CD4-positive, alpha-beta memory T cell (primary cell): ENCODE results near the gene FASTK. TPM values are rescaled to one million over a fixed set of nuclear protein-coding genes. Genes with fewer than 3 reads are reported as not detected.

Experiments
- CTCF ChIA-PET: fragments of 350-600 bp; sonication (Branson Sonifier 250); formaldehyde crosslinking; loops from one replicate; lab custom pipeline; 2021; ENCODE audit warnings: inconsistent platforms; ENCODE audit not compliant: partially characterized antibody; lab: Charles Lee
- POLR2A ChIA-PET: fragments of 350-600 bp; sonication (Branson Sonifier 250); formaldehyde crosslinking; loops from one replicate; lab custom pipeline; 2021; ENCODE audit not compliant: partially characterized antibody; lab: Charles Lee
- DNase-seq, 5 donors: peaks; one replicate each; pipeline versions ENCODE4 v3.0.0 to v3.0.0-alpha.2; 2020 to 2022; ENCODE audit warnings: mixed read lengths in 1 of 5
- H3K27ac ChIP-seq: one replicate; pipeline ENCODE4 v1.7.0; 2013; ENCODE audit warnings: low read depth, low read length
- H3K27me3 ChIP-seq: 2 replicates; pipeline ENCODE4 v1.7.0; 2013; ENCODE audit warnings: mild to moderate bottlenecking, low read length, moderate library complexity; ENCODE audit not compliant: insufficient read depth
- H3K36me3 ChIP-seq: 2 replicates; pipeline ENCODE4 v1.7.0; 2013; ENCODE audit warnings: mild to moderate bottlenecking, low read length, moderate library complexity; ENCODE audit not compliant: insufficient read depth
- H3K4me1 ChIP-seq: 2 replicates; pipeline ENCODE4 v1.7.0; 2013; ENCODE audit warnings: mild to moderate bottlenecking, low read length, moderate library complexity; ENCODE audit not compliant: insufficient read depth
- H3K4me3 ChIP-seq, 2 donors: one replicate each; pipeline ENCODE4 v1.7.0; 2013; ENCODE audit warnings: low read length in 2 of 2, mild to moderate bottlenecking in 1 of 2
- H3K9me3 ChIP-seq, 2 donors: one replicate each; pipeline ENCODE4 v1.7.0; 2013; ENCODE audit warnings: low read length in 2 of 2, control low read depth in 1 of 2; ENCODE audit not compliant: control insufficient read depth in 1 of 2
- H3K27ac Mint-ChIP-seq, 7 donors: one replicate each; pipeline ENCODE4 v1.8.0; 2020 to 2021; ENCODE audit warnings: mixed read lengths in 7 of 7, mild to moderate bottlenecking in 6 of 7, inconsistent platforms in 3 of 7, moderate library complexity in 3 of 7
- H3K27me3 Mint-ChIP-seq, 2 donors: one replicate each; pipeline ENCODE4 v1.8.0; 2020 to 2021; ENCODE audit warnings: mixed read lengths in 2 of 2
- H3K36me3 Mint-ChIP-seq, 2 donors: one replicate each; pipeline ENCODE4 v1.8.0; 2020 to 2021; ENCODE audit warnings: mixed read lengths in 2 of 2, inconsistent platforms in 1 of 2, mild to moderate bottlenecking in 1 of 2
- H3K4me1 Mint-ChIP-seq, 4 donors: one replicate each; pipeline ENCODE4 v1.8.0; 2020 to 2021; ENCODE audit warnings: mixed read lengths in 4 of 4, mild to moderate bottlenecking in 1 of 4
- H3K4me3 Mint-ChIP-seq, 8 donors: one replicate each; pipeline ENCODE4 v1.8.0; 2020 to 2021; ENCODE audit warnings: mixed read lengths in 8 of 8, mild to moderate bottlenecking in 7 of 8, moderate library complexity in 6 of 8, inconsistent platforms in 3 of 8
- H3K9me3 Mint-ChIP-seq, 8 donors: one replicate each; pipeline ENCODE4 v1.8.0; 2020 to 2021; ENCODE audit warnings: mixed read lengths in 8 of 8, mild to moderate bottlenecking in 5 of 8, inconsistent platforms in 3 of 8, moderate library complexity in 1 of 8
- intact Hi-C: fragments of 100-400 bp; cut with micrococcal nuclease; formaldehyde crosslinking; loops from one replicate; pipeline ENCODE4 v1.15.1; 2023
- polyA plus RNA-seq, 2 donors: library from polyadenylated mRNA; unstranded; fragments of 300-500 nt; fragmentation: Illumina TruSeq; gene quantifications; one replicate each; pipeline ENCODE4 v1.2.3, GENCODE V29; 2021
- total RNA-seq, 2 experiments: library from RNA; stranded (reverse); gene quantifications; one replicate each; pipeline ENCODE4 v1.2.3, GENCODE V29; 2021

FASTK gene
- total and polyA plus RNA-seq, 4 experiments from 2014 or later = 51.2 to 126 (median 92.5) TPM

- peak in 1 of 5 donors; percentile 8 for DNase-seq
- Histone ChIP-seq H3K9me3 (no peaks in the 10 kb centered on the region), H3K4me3 (no peak overlapping the region), H3K36me3 (no peaks in the 10 kb centered on the region), H3K27ac (no peak overlapping the region), H3K4me1 (peaks cover 5% of the 10 kb centered on the region), H3K27me3 (no peaks in the 10 kb centered on the region)
- ChIA-PET CTCF (no interaction called here), POLR2A (no interaction called here)
- no peaks in the 10 kb centered on the region for H3K27me3 Mint-ChIP-seq
- H3K36me3 Mint-ChIP-seq = no peaks in the 10 kb centered on the region
- intact Hi-C loops = no loop called here
- H3K4me1 Mint-ChIP-seq = peaks cover 3 to 6% (median 5%) of the 10 kb centered on the region in 4 donors
- no peak overlapping the region for H3K4me3 Mint-ChIP-seq
- no peaks in the 10 kb centered on the region for H3K9me3 Mint-ChIP-seq
- peak overlapping the region in 1 of 7 donors; percentile 36 for H3K27ac Mint-ChIP-seq
These were observed 19.0 kb upstream of the FASTK start for GRCh38 chr7:151099486-151100211.

- intact Hi-C loops = no loop called here
- H3K27ac Mint-ChIP-seq = peak overlapping the region in 6 of 7 donors; percentile 68 to 86 (median 74)
- no peak overlapping the region for H3K27ac ChIP-seq
- H3K36me3 Mint-ChIP-seq = no peaks in the 10 kb centered on the region
- H3K4me3 Mint-ChIP-seq = peak overlapping the region in 3 of 8 donors; percentile 5 to 70 (median 54)
- H3K27me3 ChIP-seq = no peaks in the 10 kb centered on the region
- peaks cover 3 to 12% (median 5%) of the 10 kb centered on the region in 4 donors for H3K4me1 Mint-ChIP-seq
- H3K36me3 ChIP-seq = no peaks in the 10 kb centered on the region
- H3K4me1 ChIP-seq = peaks cover 5% of the 10 kb centered on the region
- H3K9me3 ChIP-seq = no peaks in the 10 kb centered on the region
- ChIA-PET CTCF (interaction anchor here (0.7 to 5.3 kb wide), 3 partner anchors 12 to 28 kb away, joined by 3 to 27 read pairs (median 3); no protein-coding TSS in a partner anchor), POLR2A (interaction anchor here (2.4 kb wide), 1 partner anchor 15 kb away, joined by 7 read pairs; the partner anchor contains the start of gene FASTK)
- no peak overlapping the region for H3K4me3 ChIP-seq
- no peaks in the 10 kb centered on the region for H3K27me3 Mint-ChIP-seq
- DNase-seq = peak in 2 of 5 donors; percentile 32 to 51
- no peaks in the 10 kb centered on the region for H3K9me3 Mint-ChIP-seq
These were observed 15.3 kb upstream of the FASTK start for GRCh38 chr7:151095828-151096475.

GRCh38 chr7:151095123-151095797 lies 14.7 kb upstream of the FASTK start:
- Mint-ChIP-seq H3K27me3 (no peaks in the 10 kb centered on the region), H3K4me1 (peaks cover 3 to 12% (median 5%) of the 10 kb centered on the region in 4 donors), H3K27ac (peak overlapping the region in 3 of 7 donors; percentile 63 to 86 (median 76)), H3K4me3 (no peak overlapping the region), H3K36me3 (no peaks in the 10 kb centered on the region), H3K9me3 (no peaks in the 10 kb centered on the region)
- Histone ChIP-seq H3K4me1 (peaks cover 5% of the 10 kb centered on the region), H3K27ac (no peak overlapping the region), H3K9me3 (no peaks in the 10 kb centered on the region), H3K4me3 (no peak overlapping the region), H3K36me3 (no peaks in the 10 kb centered on the region), H3K27me3 (no peaks in the 10 kb centered on the region)
- intact Hi-C loops = no loop called here
- ChIA-PET CTCF (interaction anchor here (1.2 to 5.3 kb wide), 3 partner anchors 16 to 179 kb away, joined by 3 to 27 read pairs (median 3); no protein-coding TSS in a partner anchor), POLR2A (interaction anchor here (2.4 kb wide), 1 partner anchor 14 kb away, joined by 7 read pairs; the partner anchor contains the start of gene FASTK)
- DNase-seq = no peak

GRCh38 chr7:151094675-151095074 lies 14.1 kb upstream of the FASTK start:
- no peaks in the 10 kb centered on the region for H3K36me3 ChIP-seq
- Mint-ChIP-seq H3K36me3 (no peaks in the 10 kb centered on the region), H3K27me3 (no peaks in the 10 kb centered on the region), H3K4me3 (no peak overlapping the region), H3K27ac (peak overlapping the region in 1 of 7 donors; percentile 63), H3K4me1 (peaks cover 3 to 12% (median 7%) of the 10 kb centered on the region in 4 donors), H3K9me3 (no peaks in the 10 kb centered on the region)
- DNase-seq = no peak
- intact Hi-C loops = no loop called here
- H3K4me3 ChIP-seq = no peak overlapping the region
- H3K4me1 ChIP-seq = peaks cover 5% of the 10 kb centered on the region
- ChIA-PET POLR2A (interaction anchor here (2.4 kb wide), 1 partner anchor 14 kb away, joined by 7 read pairs; the partner anchor contains the start of gene FASTK), CTCF (interaction anchor here (1.2 to 5.3 kb wide), 3 partner anchors 16 to 179 kb away, joined by 3 to 27 read pairs (median 3); no protein-coding TSS in a partner anchor)
- H3K27me3 ChIP-seq = no peaks in the 10 kb centered on the region
- H3K9me3 ChIP-seq = no peaks in the 10 kb centered on the region
- no peak overlapping the region for H3K27ac ChIP-seq

- no peaks in the 10 kb centered on the region for H3K27me3 ChIP-seq
- no peak overlapping the region for H3K27ac ChIP-seq
- no peaks in the 10 kb centered on the region for H3K9me3 Mint-ChIP-seq
- H3K27me3 Mint-ChIP-seq = no peaks in the 10 kb centered on the region
- ChIA-PET POLR2A (interaction anchor here (0.7 to 2.4 kb wide), 2 partner anchors 13 to 65 kb away, joined by 3 to 7 read pairs; partner anchors contain the start of genes ABCB8 and FASTK), CTCF (interaction anchor here (0.6 to 5.3 kb wide), 4 partner anchors 12 to 75 kb away, joined by 3 to 27 read pairs (median 3); no protein-coding TSS in a partner anchor)
- peak overlapping the region in 1 of 7 donors; percentile 13 for H3K27ac Mint-ChIP-seq
- intact Hi-C loops = no loop called here
- H3K36me3 ChIP-seq = no peaks in the 10 kb centered on the region
- no peak overlapping the region for H3K4me3 Mint-ChIP-seq
- H3K4me1 Mint-ChIP-seq = peaks cover 7 to 17% (median 12%) of the 10 kb centered on the region in 4 donors
- H3K9me3 ChIP-seq = no peaks in the 10 kb centered on the region
- no peaks in the 10 kb centered on the region for H3K36me3 Mint-ChIP-seq
- DNase-seq = no peak
- peaks cover 8% of the 10 kb centered on the region for H3K4me1 ChIP-seq
- H3K4me3 ChIP-seq = no peak overlapping the region
These were observed 13.1 kb upstream of the FASTK start for GRCh38 chr7:151093748-151094147.

GRCh38 chr7:151091988-151092387 lies 11.4 kb upstream of the FASTK start:
- intact Hi-C loops = no loop called here
- Histone ChIP-seq H3K4me1 (peaks cover 25% of the 10 kb centered on the region), H3K4me3 (no peak overlapping the region), H3K36me3 (no peaks in the 10 kb centered on the region), H3K9me3 (no peaks in the 10 kb centered on the region), H3K27me3 (no peaks in the 10 kb centered on the region), H3K27ac (no peak overlapping the region)
- Mint-ChIP-seq H3K9me3 (no peaks in the 10 kb centered on the region), H3K27ac (peak overlapping the region in 1 of 7 donors; percentile 29), H3K4me3 (no peak overlapping the region), H3K4me1 (peaks cover 11 to 24% (median 18%) of the 10 kb centered on the region in 4 donors), H3K36me3 (no peaks in the 10 kb centered on the region), H3K27me3 (no peaks in the 10 kb centered on the region)
- CTCF ChIA-PET = interaction anchor here (1.6 to 5.3 kb wide), 2 partner anchors 19 to 103 kb away, joined by 3 to 27 read pairs; no protein-coding TSS in a partner anchor
- POLR2A ChIA-PET = no interaction called here
- no peak for DNase-seq
